GM20000 (cell line): ENCODE results near the gene KCNQ2.

Experiments
- DNase-seq: peaks from one replicate; pipeline ENCODE4 v3.0.0; 2012; ENCODE audit warnings: low spot score
- CTCF ChIP-seq: IDR thresholded peaks from 2 replicates; pipeline ENCODE4 v1.5.1; 2012; ENCODE audit warnings: mild to moderate bottlenecking, control low read depth; ENCODE audit errors: extremely low read depth, missing control alignments

The KCNQ2 gene

GRCh38 chr20:63500902-63501817 is 28.7 kb upstream of the KCNQ2 start:
- TF ChIP-seq CTCF = no peak
- no peak for DNase-seq

- TF ChIP-seq CTCF = no peak
- DNase-seq = no peak
These were observed 27.9 kb upstream of the KCNQ2 start for GRCh38 chr20:63500151-63500901.

- no peak for TF ChIP-seq CTCF
- DNase-seq = no peak
These were observed 27.0 kb upstream of the KCNQ2 start for GRCh38 chr20:63499338-63499969.

GRCh38 chr20:63498960-63499337 is 26.5 kb upstream of the KCNQ2 start, which contains the start of gene EEF1A2:
Gene EEF1A2, minus strand, starts transcription at chr20:63499083. Its CDS starts 1,320 bp downstream, at chr20:63497763.
- peak; percentile 76 for DNase-seq
- peak; percentile 22 for TF ChIP-seq CTCF

- no peak for TF ChIP-seq CTCF
- no peak for DNase-seq
These were observed 25.8 kb upstream of the KCNQ2 start for GRCh38 chr20:63497946-63498935.

GRCh38 chr20:63497138-63497945 is 24.9 kb upstream of the KCNQ2 start:
- no peak for TF ChIP-seq CTCF
- DNase-seq = no peak
